ENCODE measurements around the gene TRAPPC12.

TRAPPC12 gene

GRCh38 chr2:3409627-3410170 lies 30.2 kb downstream of the TRAPPC12 start:
- no peak for DNase-seq

GRCh38 chr2:3411103-3411502 lies 31.6 kb downstream of the TRAPPC12 start:
- no peak for DNase-seq

GRCh38 chr2:3413697-3414096 lies 34.2 kb downstream of the TRAPPC12 start:
- DNase-seq: no peak

- DNase-seq: no peak
Measured at GRCh38 chr2:3414133-3414860, 34.8 kb downstream of the TRAPPC12 start.

- DNase-seq: no peak
Measured at GRCh38 chr2:3418766-3419404, 39.4 kb downstream of the TRAPPC12 start.

- no peak for DNase-seq
Measured at GRCh38 chr2:3420076-3420768, 40.7 kb downstream of the TRAPPC12 start.

- DNase-seq: no peak
Measured at GRCh38 chr2:3420769-3421397, 41.4 kb downstream of the TRAPPC12 start.

GRCh38 chr2:3421580-3421979 lies 42.1 kb downstream of the TRAPPC12 start:
- no peak for DNase-seq

GRCh38 chr2:3422161-3422779 lies 42.8 kb downstream of the TRAPPC12 start:
- no peak for DNase-seq

- DNase-seq: peak; percentile 45
Measured at GRCh38 chr2:3423492-3424170, 44.1 kb downstream of the TRAPPC12 start.

GRCh38 chr2:3424171-3424795 lies 44.8 kb downstream of the TRAPPC12 start:
- DNase-seq: no peak

GRCh38 chr2:3426615-3427014 lies 47.1 kb downstream of the TRAPPC12 start:
- no peak for DNase-seq

- no peak for DNase-seq
Measured at GRCh38 chr2:3427272-3427671, 47.8 kb downstream of the TRAPPC12 start.

GRCh38 chr2:3428577-3428976 lies 49.1 kb downstream of the TRAPPC12 start:
- DNase-seq: no peak

GRCh38 chr2:3429066-3429610 lies 49.6 kb downstream of the TRAPPC12 start:
- no peak for DNase-seq

- DNase-seq: no peak
Measured at GRCh38 chr2:3430172-3430571, 50.7 kb downstream of the TRAPPC12 start.

- DNase-seq: no peak
Measured at GRCh38 chr2:3430740-3431490, 51.4 kb downstream of the TRAPPC12 start.

- no peak for DNase-seq
Measured at GRCh38 chr2:3432067-3432466, 52.6 kb downstream of the TRAPPC12 start.

- DNase-seq: no peak
Measured at GRCh38 chr2:3432693-3433338, 53.3 kb downstream of the TRAPPC12 start.

- DNase-seq: no peak
Measured at GRCh38 chr2:3433339-3433699, 53.8 kb downstream of the TRAPPC12 start.

Measured in fibroblast of upper back skin (primary cell).